ENCODE data around the gene PPFIBP1.
"Not testable (repeated sequence)": the region's sequence is repeated elsewhere in the genome, so short reads cannot be mapped to it uniquely, and the experiment has no call there.

The PPFIBP1 gene

DNA sequence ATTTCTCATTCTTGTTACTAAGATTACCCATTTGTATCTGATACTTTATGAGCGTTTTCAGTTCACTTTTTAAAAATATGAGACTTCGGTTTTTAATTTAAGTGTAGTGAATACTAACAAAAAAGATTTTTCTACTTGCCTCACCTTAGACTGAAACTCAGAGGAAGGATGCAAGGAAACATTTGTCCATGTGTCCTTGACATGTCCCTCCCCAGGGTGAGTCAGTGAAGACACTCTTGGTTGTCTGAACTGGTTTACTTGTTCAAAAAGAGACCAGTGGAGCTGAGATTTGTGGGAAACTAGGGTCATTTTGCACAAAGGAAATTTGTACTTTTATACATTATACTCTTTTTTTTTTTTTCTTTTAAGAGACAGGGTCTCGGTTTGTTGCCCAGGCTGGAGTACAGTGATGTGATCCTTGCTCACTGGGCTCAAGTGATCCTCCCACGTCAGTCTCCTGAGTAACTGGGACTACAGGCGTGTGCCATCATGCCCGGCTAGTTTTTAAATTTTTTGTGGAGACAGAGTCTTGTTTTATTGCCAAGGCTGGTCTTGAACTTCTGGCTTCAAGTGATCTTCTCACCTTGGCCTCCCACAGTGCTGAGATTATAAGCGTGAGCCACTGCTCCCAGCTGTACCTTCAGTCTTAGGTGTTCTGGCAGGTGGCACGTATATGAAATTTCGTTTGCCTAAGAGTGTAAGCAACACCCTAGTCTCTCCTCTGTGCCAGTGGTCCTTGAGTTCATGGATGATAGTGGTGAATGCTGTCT, 56.7 kb downstream of the PPFIBP1 start:
- Histone ChIP-seq H3K4me1 (ENCODE audit: insufficient read depth, low read length, severe bottlenecking) (no peaks in the 10 kb centered on the region), H3F3A (ENCODE audit: insufficient read depth, low read length) (no peaks in the 10 kb centered on the region), H3K36me3 (ENCODE audit: insufficient read depth, low read length) (no peaks in the 10 kb centered on the region), H4K20me1 (ENCODE audit: insufficient read depth, low read length) (no peaks in the 10 kb centered on the region), H3K4me2 (ENCODE audit: low read length) (no peak overlapping the region), H3K79me2 (ENCODE audit: insufficient read depth, low read length) (no peaks in the 10 kb centered on the region), H3K9me3 (ENCODE audit: low read length) (no peaks in the 10 kb centered on the region), H2AFZ (ENCODE audit: low read length) (no peak overlapping the region), H3K9ac (ENCODE audit: low read length) (no peak overlapping the region), H3K4me3 (ENCODE audit: low read depth, low read length, poor library complexity, severe bottlenecking) (no peak overlapping the region), H3K27me3 (ENCODE audit: insufficient read depth, low read length) (no peaks in the 10 kb centered on the region), H3K27ac (ENCODE audit: low read depth, low read length, poor library complexity, severe bottlenecking) (no peak overlapping the region), H3K9me2 (ENCODE audit: low read depth, low read length) (no peaks in the 10 kb centered on the region)
- TF ChIP-seq CTCF (IDR thresholded peaks at IDR 0.05; ENCODE audit: low read length) (no peak), EZH2 (IDR thresholded peaks at IDR 0.05; ENCODE audit: borderline replicate concordance, low read length) (no peak)

GRCh38 chr12:27581331-27581671, 57.3 kb downstream of the PPFIBP1 start:
- H3K27ac ChIP-seq (ENCODE audit: low read depth, low read length, poor library complexity, severe bottlenecking); H3K4me1 ChIP-seq (ENCODE audit: insufficient read depth, low read length, severe bottlenecking); H3K4me2 ChIP-seq (ENCODE audit: low read length); H3K9ac ChIP-seq (ENCODE audit: low read length); H3F3A ChIP-seq (ENCODE audit: insufficient read depth, low read length); H3K4me3 ChIP-seq (ENCODE audit: low read depth, low read length, poor library complexity, severe bottlenecking); H3K9me2 ChIP-seq (ENCODE audit: low read depth, low read length); H3K27me3 ChIP-seq (ENCODE audit: insufficient read depth, low read length); H3K36me3 ChIP-seq (ENCODE audit: insufficient read depth, low read length); H3K9me3 ChIP-seq (ENCODE audit: low read length); H3K79me2 ChIP-seq (ENCODE audit: insufficient read depth, low read length); H2AFZ ChIP-seq (ENCODE audit: low read length); H4K20me1 ChIP-seq (ENCODE audit: insufficient read depth, low read length): not testable (repeated sequence)

GRCh38 chr12:27581833-27582232, 57.8 kb downstream of the PPFIBP1 start:
- H3F3A ChIP-seq (ENCODE audit: insufficient read depth, low read length); H3K4me3 ChIP-seq (ENCODE audit: low read depth, low read length, poor library complexity, severe bottlenecking); H3K9me2 ChIP-seq (ENCODE audit: low read depth, low read length); H3K9ac ChIP-seq (ENCODE audit: low read length); H3K27ac ChIP-seq (ENCODE audit: low read depth, low read length, poor library complexity, severe bottlenecking); H3K36me3 ChIP-seq (ENCODE audit: insufficient read depth, low read length); H3K4me1 ChIP-seq (ENCODE audit: insufficient read depth, low read length, severe bottlenecking); H3K27me3 ChIP-seq (ENCODE audit: insufficient read depth, low read length); H3K4me2 ChIP-seq (ENCODE audit: low read length); H3K9me3 ChIP-seq (ENCODE audit: low read length); H2AFZ ChIP-seq (ENCODE audit: low read length); H3K79me2 ChIP-seq (ENCODE audit: insufficient read depth, low read length); H4K20me1 ChIP-seq (ENCODE audit: insufficient read depth, low read length): not testable (repeated sequence)

- not testable (repeated sequence) for H3K36me3 ChIP-seq (ENCODE audit: insufficient read depth, low read length); H2AFZ ChIP-seq (ENCODE audit: low read length); H3K4me3 ChIP-seq (ENCODE audit: low read depth, low read length, poor library complexity, severe bottlenecking); H4K20me1 ChIP-seq (ENCODE audit: insufficient read depth, low read length); H3K9me3 ChIP-seq (ENCODE audit: low read length); H3K9me2 ChIP-seq (ENCODE audit: low read depth, low read length); H3K79me2 ChIP-seq (ENCODE audit: insufficient read depth, low read length); H3K4me1 ChIP-seq (ENCODE audit: insufficient read depth, low read length, severe bottlenecking); H3F3A ChIP-seq (ENCODE audit: insufficient read depth, low read length); H3K4me2 ChIP-seq (ENCODE audit: low read length); H3K27me3 ChIP-seq (ENCODE audit: insufficient read depth, low read length); H3K9ac ChIP-seq (ENCODE audit: low read length); H3K27ac ChIP-seq (ENCODE audit: low read depth, low read length, poor library complexity, severe bottlenecking)
Measured at GRCh38 chr12:27582445-27582844, 58.4 kb downstream of the PPFIBP1 start.

Data from OCI-LY1 (cell line).